ENCODE measurements around the gene PARVA. TPM values are rescaled to one million over a fixed set of nuclear protein-coding genes. Genes with fewer than 3 reads are reported as not detected.
A peak's percentile ranks its signal among the peaks of the same experiment; 100 is the strongest.

Gene PARVA
- total RNA-seq, 1 donor from 2014 or later = 106 TPM

DNA sequence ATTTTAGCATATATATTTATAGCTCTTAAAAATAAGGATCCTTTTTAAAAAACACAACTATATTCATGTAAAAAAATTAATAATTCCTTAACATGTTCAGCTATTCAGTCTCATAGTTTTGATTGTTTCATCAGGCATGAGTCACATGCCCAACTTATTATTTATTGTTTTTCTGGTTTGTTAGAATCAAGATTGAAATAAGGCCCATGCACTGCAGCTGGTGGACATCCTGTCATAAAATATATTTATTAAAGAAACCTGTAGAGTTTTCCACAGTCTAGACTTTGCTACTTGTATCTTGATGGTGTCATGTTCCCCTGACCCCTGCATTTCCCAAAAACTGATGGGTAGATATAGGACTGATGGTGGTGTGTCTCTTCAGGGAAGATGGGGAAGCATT lies 77.4 kb downstream of the PARVA start:
- no peak for FAIRE-seq
- H3K9me3 ChIP-seq (ENCODE audit: insufficient read depth, low read depth, low read length) = no peaks in the 10 kb centered on the region
- TF ChIP-seq CTCF (IDR thresholded peaks at IDR 0.05; ENCODE audit: insufficient read depth, low read depth, low read length) (no peak), EZH2 (IDR thresholded peaks at IDR 0.05; ENCODE audit: insufficient read depth, low read length) (no peak)
- no peak overlapping the region for H3K9ac ChIP-seq (ENCODE audit: low read length)
- H3K27ac ChIP-seq (ENCODE audit: low read depth, low read length) = no peak overlapping the region
- H3K4me2 ChIP-seq (ENCODE audit: low read length) = no peak overlapping the region
- Mint-ChIP-seq H3K9me3 (ENCODE audit: unreplicated experiment) (no peaks in the 10 kb centered on the region), H3K27ac (ENCODE audit: unreplicated experiment) (no peak overlapping the region), H3K4me3 (ENCODE audit: unreplicated experiment) (no peak overlapping the region), H3K36me3 (ENCODE audit: low read depth, unreplicated experiment) (no peaks in the 10 kb centered on the region), H3K4me1 (ENCODE audit: low read depth, unreplicated experiment) (peaks cover 55% of the 10 kb centered on the region), H3K27me3 (ENCODE audit: low read depth, unreplicated experiment) (no peaks in the 10 kb centered on the region)
- no peak for DNase-seq (ENCODE audit: low read depth)
- H4K20me1 ChIP-seq (ENCODE audit: insufficient read depth, low read length) = peaks cover 83% of the 10 kb centered on the region
- no peaks in the 10 kb centered on the region for H3K36me3 ChIP-seq (ENCODE audit: insufficient read depth, low read length)
- peaks cover 95% of the 10 kb centered on the region for H3K79me2 ChIP-seq (ENCODE audit: insufficient read depth, low read length)
- no peak overlapping the region for H2AFZ ChIP-seq (ENCODE audit: low read depth, low read length)
- H3K4me1 ChIP-seq (ENCODE audit: insufficient read depth, low read length) = peaks cover 35% of the 10 kb centered on the region
- H3K27me3 ChIP-seq (ENCODE audit: insufficient read depth, low read length) = no peaks in the 10 kb centered on the region
- H3K4me3 ChIP-seq (ENCODE audit: insufficient read depth, low read depth, low read length) = no peak overlapping the region

DNA sequence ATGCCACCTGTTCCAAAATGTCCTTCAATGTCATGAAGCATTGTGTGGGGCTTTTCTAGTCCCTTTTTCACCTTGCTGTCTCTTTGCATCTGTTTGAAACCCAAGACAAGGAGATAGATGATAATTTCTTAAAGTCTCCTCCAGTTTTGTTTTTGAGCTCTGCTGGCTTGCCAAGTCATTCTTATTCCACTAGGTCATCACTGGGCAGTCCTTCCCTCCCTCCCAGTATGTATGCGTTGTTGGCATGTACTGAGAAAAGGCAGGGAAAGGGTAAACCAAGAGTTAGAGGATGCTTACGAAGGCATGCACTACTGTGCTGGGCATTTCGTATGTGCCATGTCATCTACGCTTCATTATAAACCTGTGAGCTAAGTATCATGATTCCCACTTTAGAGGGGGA lies 78.6 kb downstream of the PARVA start:
- H2AFZ ChIP-seq (ENCODE audit: low read depth, low read length) = no peak overlapping the region
- Mint-ChIP-seq H3K27me3 (ENCODE audit: low read depth, unreplicated experiment) (no peaks in the 10 kb centered on the region), H3K4me3 (ENCODE audit: unreplicated experiment) (peak overlapping the region; percentile 0), H3K27ac (ENCODE audit: unreplicated experiment) (peak overlapping the region; percentile 72), H3K36me3 (ENCODE audit: low read depth, unreplicated experiment) (no peaks in the 10 kb centered on the region), H3K9me3 (ENCODE audit: unreplicated experiment) (no peaks in the 10 kb centered on the region), H3K4me1 (ENCODE audit: low read depth, unreplicated experiment) (peaks cover 51% of the 10 kb centered on the region)
- H3K4me2 ChIP-seq (ENCODE audit: low read length) = peak overlapping the region; percentile 39
- peaks cover 99% of the 10 kb centered on the region for H3K79me2 ChIP-seq (ENCODE audit: insufficient read depth, low read length)
- H3K9me3 ChIP-seq (ENCODE audit: insufficient read depth, low read depth, low read length) = no peaks in the 10 kb centered on the region
- H3K4me1 ChIP-seq (ENCODE audit: insufficient read depth, low read length) = peaks cover 29% of the 10 kb centered on the region
- peaks cover 85% of the 10 kb centered on the region for H4K20me1 ChIP-seq (ENCODE audit: insufficient read depth, low read length)
- H3K36me3 ChIP-seq (ENCODE audit: insufficient read depth, low read length) = no peaks in the 10 kb centered on the region
- TF ChIP-seq EZH2 (IDR thresholded peaks at IDR 0.05; ENCODE audit: insufficient read depth, low read length) = no peak
- no peak for TF ChIP-seq CTCF (IDR thresholded peaks at IDR 0.05; ENCODE audit: insufficient read depth, low read depth, low read length)
- no peaks in the 10 kb centered on the region for H3K27me3 ChIP-seq (ENCODE audit: insufficient read depth, low read length)
- H3K9ac ChIP-seq (ENCODE audit: low read length) = no peak overlapping the region
- FAIRE-seq (peak; percentile 65), DNase-seq (ENCODE audit: low read depth) (peak; percentile 81)
- H3K27ac ChIP-seq (ENCODE audit: low read depth, low read length) = no peak overlapping the region
- no peak overlapping the region for H3K4me3 ChIP-seq (ENCODE audit: insufficient read depth, low read depth, low read length)

GRCh38 chr11:12456651-12457579 lies 79.5 kb downstream of the PARVA start:
- no peak overlapping the region for H3K27ac ChIP-seq (ENCODE audit: low read depth, low read length)

More at GRCh38 chr11:12456651-12457579, 79.5 kb downstream of the PARVA start:
- peaks cover 6% of the 10 kb centered on the region for H3K36me3 Mint-ChIP-seq (ENCODE audit: low read depth, unreplicated experiment)
- no peak overlapping the region for H3K9ac ChIP-seq (ENCODE audit: low read length)
- no peak overlapping the region for H2AFZ ChIP-seq (ENCODE audit: low read depth, low read length)
- H3K4me1 Mint-ChIP-seq (ENCODE audit: low read depth, unreplicated experiment) = peaks cover 51% of the 10 kb centered on the region
- H3K4me2 ChIP-seq (ENCODE audit: low read length) = no peak overlapping the region
- TF ChIP-seq EZH2 (IDR thresholded peaks at IDR 0.05; ENCODE audit: insufficient read depth, low read length) = no peak
- no peak for FAIRE-seq
- peaks cover 99% of the 10 kb centered on the region for H3K79me2 ChIP-seq (ENCODE audit: insufficient read depth, low read length)
- H3K27me3 Mint-ChIP-seq (ENCODE audit: low read depth, unreplicated experiment) = no peaks in the 10 kb centered on the region
- no peaks in the 10 kb centered on the region for H3K36me3 ChIP-seq (ENCODE audit: insufficient read depth, low read length)
- H3K27me3 ChIP-seq (ENCODE audit: insufficient read depth, low read length) = no peaks in the 10 kb centered on the region
- peak overlapping the region; percentile 25 for H3K4me3 Mint-ChIP-seq (ENCODE audit: unreplicated experiment)
- peaks cover 30% of the 10 kb centered on the region for H3K4me1 ChIP-seq (ENCODE audit: insufficient read depth, low read length)
- peaks cover 89% of the 10 kb centered on the region for H4K20me1 ChIP-seq (ENCODE audit: insufficient read depth, low read length)
- H3K9me3 ChIP-seq (ENCODE audit: insufficient read depth, low read depth, low read length) = no peaks in the 10 kb centered on the region
- peak; percentile 63 for DNase-seq (ENCODE audit: low read depth)
- H3K27ac Mint-ChIP-seq (ENCODE audit: unreplicated experiment) = peak overlapping the region; percentile 76
- H3K4me3 ChIP-seq (ENCODE audit: insufficient read depth, low read depth, low read length) = no peak overlapping the region
- H3K9me3 Mint-ChIP-seq (ENCODE audit: unreplicated experiment) = no peaks in the 10 kb centered on the region

All from astrocyte (in vitro differentiated cells and primary cell).